Fibroblast of skin of scalp (primary cell): ENCODE data around the gene SLC5A10. TPM values are rescaled to one million over a fixed set of nuclear protein-coding genes. Genes with fewer than 3 reads are reported as not detected.
"Not testable (repeated sequence)": the region's sequence is repeated elsewhere in the genome, so short reads cannot be mapped to it uniquely, and the experiment has no call there.

Experiments used
- DNase-seq: peaks from one replicate; pipeline ENCODE4 v3.0.0-alpha.2; 2013
- polyA plus RNA-seq, 2 experiments: library from polyadenylated mRNA; unstranded; fragments of 120-200 nt; gene quantifications; one replicate each; pipeline ENCODE4 v1.2.1, GENCODE V29; 2013; ENCODE audit not compliant: insufficient read length in 2 of 2

SLC5A10 gene
- 0.02 TPM for polyA plus RNA-seq (2013, experiment 1 of 2; ENCODE audit: insufficient read length)
- not detected for polyA plus RNA-seq (2013, experiment 2 of 2; ENCODE audit: insufficient read length)

GRCh38 chr17:18951941-18952842 is at the start of gene SLC5A10:
Gene SLC5A10, plus strand, starts transcription at chr17:18952165. Its CDS starts 41 bp downstream, at chr17:18952206.
- DNase-seq, result no peak

- DNase-seq, result no peak
These were observed 47.5 kb upstream of the SLC5A10 start for GRCh38 chr17:18904482-18904881.

GRCh38 chr17:18905226-18905625 is 46.7 kb upstream of the SLC5A10 start:
- DNase-seq, result no peak

GRCh38 chr17:18910326-18910725 is 41.6 kb upstream of the SLC5A10 start:
- DNase-seq, result no peak

- no peak for DNase-seq
These were observed 41.1 kb upstream of the SLC5A10 start for GRCh38 chr17:18910881-18911280.

GRCh38 chr17:18916816-18917500 is 35.0 kb upstream of the SLC5A10 start:
- peak; percentile 40 for DNase-seq

GRCh38 chr17:18917506-18918032 is 34.4 kb upstream of the SLC5A10 start:
- peak; percentile 17 for DNase-seq

- no peak for DNase-seq
These were observed 32.0 kb upstream of the SLC5A10 start for GRCh38 chr17:18919963-18920362.

- no peak for DNase-seq
These were observed 31.0 kb upstream of the SLC5A10 start for GRCh38 chr17:18920911-18921441.

GRCh38 chr17:18921485-18921884 is 30.5 kb upstream of the SLC5A10 start:
- DNase-seq, result no peak

- peak; percentile 22 for DNase-seq
These were observed 30.0 kb upstream of the SLC5A10 start for GRCh38 chr17:18921912-18922451.

GRCh38 chr17:18922596-18922995 is 29.4 kb upstream of the SLC5A10 start:
- DNase-seq, result not testable (repeated sequence)

- DNase-seq, result no peak
These were observed 26.8 kb upstream of the SLC5A10 start for GRCh38 chr17:18925187-18925586.

- DNase-seq, result no peak
These were observed 23.3 kb upstream of the SLC5A10 start for GRCh38 chr17:18928628-18929125.

GRCh38 chr17:18932360-18933055 is 19.5 kb upstream of the SLC5A10 start:
- no peak for DNase-seq

- DNase-seq, result no peak
These were observed 18.6 kb upstream of the SLC5A10 start for GRCh38 chr17:18933102-18934058.

- DNase-seq, result no peak
These were observed 13.8 kb upstream of the SLC5A10 start for GRCh38 chr17:18937981-18938691.

GRCh38 chr17:18938692-18939023 is 13.3 kb upstream of the SLC5A10 start:
- DNase-seq, result no peak

GRCh38 chr17:18944646-18945045 is 7.3 kb upstream of the SLC5A10 start:
- DNase-seq, result no peak

- no peak for DNase-seq
These were observed 5.4 kb upstream of the SLC5A10 start for GRCh38 chr17:18946536-18946935.
